Neural progenitor cell (in vitro differentiated cells): Measurements from ENCODE around the gene SUMO2.

ENCODE experiments used
- EZH2 ChIP-seq: fragments of 200-600 bp; sonication (generic); IDR thresholded peaks from 2 replicates; pipeline ENCODE4 v1.6.1; 2017; ENCODE audit warnings: antibody characterized with exemption, mild to moderate bottlenecking, moderate library complexity
- EZH2phosphoT487 ChIP-seq: fragments of 200-600 bp; sonication (generic); IDR thresholded peaks from 2 replicates; pipeline ENCODE4 v1.6.1; 2017; ENCODE audit warnings: antibody characterized with exemption
- TF ChIP-seq, protein P1 (sequence below): fragments of 200-600 bp; sonication (generic); IDR thresholded peaks from 2 replicates; pipeline ENCODE4 v1.5.1; 2017; ENCODE audit warnings: antibody characterized with exemption, mild to moderate bottlenecking

DNA sequence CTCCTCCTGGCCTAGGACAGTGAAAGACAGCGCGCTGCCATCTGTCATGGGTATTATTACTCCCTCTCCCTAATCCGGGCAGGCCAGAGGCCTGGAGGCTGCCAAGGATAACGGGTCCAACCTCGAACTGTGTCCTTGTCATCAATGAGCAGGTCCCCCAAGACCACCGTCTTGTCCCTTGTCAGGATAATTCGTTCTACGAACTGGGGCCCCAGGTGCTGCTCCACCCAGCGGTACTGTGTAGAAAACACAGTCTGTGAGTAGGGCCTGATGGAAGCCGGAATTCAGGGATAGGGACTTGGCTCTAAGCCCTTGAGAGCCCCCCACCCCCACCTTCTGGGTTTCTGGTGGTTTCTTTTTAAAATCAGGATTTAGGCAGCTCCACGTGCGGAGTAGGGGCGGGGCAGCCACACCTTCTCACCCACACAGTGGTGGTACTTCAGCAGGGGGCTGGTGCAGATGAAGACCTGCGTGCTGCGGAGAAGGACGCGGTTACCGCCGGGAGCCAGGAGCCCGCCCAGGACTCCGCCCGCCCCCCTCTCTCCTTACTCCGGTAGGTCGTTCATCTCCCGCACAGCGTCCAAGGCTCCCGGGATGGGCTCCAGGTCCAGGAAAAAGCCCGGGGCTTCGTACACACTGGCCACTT is 52.0 kb downstream of the SUMO2 start:
- TF ChIP-seq, protein P1, sequence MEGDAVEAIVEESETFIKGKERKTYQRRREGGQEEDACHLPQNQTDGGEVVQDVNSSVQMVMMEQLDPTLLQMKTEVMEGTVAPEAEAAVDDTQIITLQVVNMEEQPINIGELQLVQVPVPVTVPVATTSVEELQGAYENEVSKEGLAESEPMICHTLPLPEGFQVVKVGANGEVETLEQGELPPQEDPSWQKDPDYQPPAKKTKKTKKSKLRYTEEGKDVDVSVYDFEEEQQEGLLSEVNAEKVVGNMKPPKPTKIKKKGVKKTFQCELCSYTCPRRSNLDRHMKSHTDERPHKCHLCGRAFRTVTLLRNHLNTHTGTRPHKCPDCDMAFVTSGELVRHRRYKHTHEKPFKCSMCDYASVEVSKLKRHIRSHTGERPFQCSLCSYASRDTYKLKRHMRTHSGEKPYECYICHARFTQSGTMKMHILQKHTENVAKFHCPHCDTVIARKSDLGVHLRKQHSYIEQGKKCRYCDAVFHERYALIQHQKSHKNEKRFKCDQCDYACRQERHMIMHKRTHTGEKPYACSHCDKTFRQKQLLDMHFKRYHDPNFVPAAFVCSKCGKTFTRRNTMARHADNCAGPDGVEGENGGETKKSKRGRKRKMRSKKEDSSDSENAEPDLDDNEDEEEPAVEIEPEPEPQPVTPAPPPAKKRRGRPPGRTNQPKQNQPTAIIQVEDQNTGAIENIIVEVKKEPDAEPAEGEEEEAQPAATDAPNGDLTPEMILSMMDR = peak; percentile 66
- TF ChIP-seq EZH2 (no peak), EZH2phosphoT487 (no peak)
